Astrocyte (in vitro differentiated cells and primary cell): Measurements from ENCODE around the gene OR10D3. TPM values are rescaled to one million over a fixed set of nuclear protein-coding genes. Genes with fewer than 3 reads are reported as not detected.

Source experiments
- DNase-seq: peaks from one replicate; pipeline ENCODE4 v3.0.0-alpha.2; 2010; ENCODE audit warnings: low read depth
- FAIRE-seq: peaks from 2 replicates; lab custom pipeline; 2011; peaks lifted over from hg19 to GRCh38; lab: Jason Lieb, UNC
- H2AFZ ChIP-seq: 2 replicates; pipeline ENCODE4 v1.6.0; 2012; ENCODE audit warnings: low read depth, low read length, inconsistent platforms
- H3K27ac ChIP-seq: 2 replicates; pipeline ENCODE4 v1.5.1; 2011; ENCODE audit warnings: low read depth, low read length, inconsistent platforms
- H3K27me3 ChIP-seq: 2 replicates; pipeline ENCODE4 v1.6.0; 2011; ENCODE audit warnings: low read length, inconsistent platforms; ENCODE audit not compliant: insufficient read depth
- H3K36me3 ChIP-seq: 2 replicates; pipeline ENCODE4 v1.5.1; 2011; ENCODE audit warnings: low read length, inconsistent platforms; ENCODE audit not compliant: insufficient read depth
- H3K4me1 ChIP-seq: 2 replicates; pipeline ENCODE4 v1.5.1; 2011; ENCODE audit warnings: low read length, inconsistent platforms; ENCODE audit not compliant: insufficient read depth
- H3K4me2 ChIP-seq: 2 replicates; pipeline ENCODE4 v1.6.0; 2012; ENCODE audit warnings: low read length, inconsistent platforms
- H3K4me3 ChIP-seq: 2 replicates; pipeline ENCODE4 v1.5.1; 2011; ENCODE audit warnings: low read depth, mild to moderate bottlenecking, low read length, inconsistent platforms; ENCODE audit not compliant: insufficient read depth
- H3K79me2 ChIP-seq: 2 replicates; pipeline ENCODE4 v1.6.0; 2012; ENCODE audit warnings: mild to moderate bottlenecking, low read length, inconsistent platforms; ENCODE audit not compliant: insufficient read depth
- H3K9ac ChIP-seq: 2 replicates; pipeline ENCODE4 v1.6.0; 2012; ENCODE audit warnings: mild to moderate bottlenecking, low read length, inconsistent platforms
- H3K9me3 ChIP-seq: 2 replicates; pipeline ENCODE4 v1.5.1; 2012; ENCODE audit warnings: low read depth, mild to moderate bottlenecking, low read length, inconsistent platforms; ENCODE audit not compliant: insufficient read depth
- H4K20me1 ChIP-seq: 2 replicates; pipeline ENCODE4 v1.6.0; 2012; ENCODE audit warnings: low read length, inconsistent platforms; ENCODE audit not compliant: insufficient read depth
- H3K27ac Mint-ChIP-seq: one replicate; pipeline ENCODE4 v1.8.0; 2021; ENCODE audit warnings: mild to moderate bottlenecking, mixed read lengths; ENCODE audit not compliant: unreplicated experiment
- H3K27me3 Mint-ChIP-seq: one replicate; pipeline ENCODE4 v1.8.0; 2021; ENCODE audit warnings: low read depth, mixed read lengths; ENCODE audit not compliant: unreplicated experiment
- H3K36me3 Mint-ChIP-seq: one replicate; pipeline ENCODE4 v1.8.0; 2021; ENCODE audit warnings: low read depth, mixed read lengths; ENCODE audit not compliant: unreplicated experiment
- H3K4me1 Mint-ChIP-seq: one replicate; pipeline ENCODE4 v1.8.0; 2021; ENCODE audit warnings: low read depth, mixed read lengths; ENCODE audit not compliant: unreplicated experiment
- H3K4me3 Mint-ChIP-seq: one replicate; pipeline ENCODE4 v1.8.0; 2021; ENCODE audit warnings: mild to moderate bottlenecking, moderate library complexity, mixed read lengths; ENCODE audit not compliant: unreplicated experiment
- H3K9me3 Mint-ChIP-seq: one replicate; pipeline ENCODE4 v1.8.0; 2021; ENCODE audit warnings: mild to moderate bottlenecking, mixed read lengths; ENCODE audit not compliant: unreplicated experiment
- EZH2 ChIP-seq: IDR thresholded peaks from 2 replicates; pipeline ENCODE4 v1.6.1; 2012; ENCODE audit warnings: mild to moderate bottlenecking, low read length, inconsistent platforms; ENCODE audit not compliant: insufficient read depth
- total RNA-seq: library from RNA; stranded (reverse); gene quantifications from 2 replicates; pipeline ENCODE4 v1.2.1, GENCODE V29; 2021
- TF ChIP-seq, protein P1 (sequence below): IDR thresholded peaks from 2 replicates; pipeline ENCODE4 v1.5.1; 2011; ENCODE audit warnings: low read depth, mild to moderate bottlenecking, inconsistent platforms, low read length, moderate library complexity; ENCODE audit not compliant: insufficient read depth

OR10D3 gene
- total RNA-seq, 1 donor from 2014 or later = not detected

DNA sequence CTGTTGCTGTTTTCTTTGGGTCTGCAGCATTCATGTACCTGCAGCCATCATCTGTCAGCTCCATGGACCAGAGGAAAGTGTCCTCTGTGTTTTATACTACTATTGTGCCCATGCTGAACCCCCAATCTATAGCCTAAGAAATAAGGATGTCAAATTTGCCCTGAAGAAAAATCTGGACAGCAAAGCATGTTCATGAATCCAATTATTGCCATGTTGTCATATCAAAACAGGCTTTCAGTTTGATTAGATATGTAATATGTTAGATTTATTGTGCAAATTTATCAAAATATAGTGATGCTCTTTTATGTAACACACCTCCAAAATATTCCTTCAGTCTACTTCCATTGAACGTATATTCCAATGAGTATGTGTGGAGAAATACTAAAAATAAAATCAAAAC lies 42.3 kb downstream of the OR10D3 start:
- no peaks in the 10 kb centered on the region for H3K9me3 ChIP-seq
- no peaks in the 10 kb centered on the region for H3K4me1 ChIP-seq
- no peak overlapping the region for H2AFZ ChIP-seq
- no peak overlapping the region for H3K9ac ChIP-seq
- no peak overlapping the region for H3K27ac Mint-ChIP-seq
- H3K4me3 ChIP-seq = no peak overlapping the region
- H3K36me3 Mint-ChIP-seq = no peaks in the 10 kb centered on the region
- no peak for DNase-seq
- no peak for FAIRE-seq
- no peak overlapping the region for H3K27ac ChIP-seq
- no peaks in the 10 kb centered on the region for H3K79me2 ChIP-seq
- H3K4me2 ChIP-seq = no peak overlapping the region
- no peaks in the 10 kb centered on the region for H3K4me1 Mint-ChIP-seq
- H3K27me3 Mint-ChIP-seq = no peaks in the 10 kb centered on the region
- no peaks in the 10 kb centered on the region for H3K9me3 Mint-ChIP-seq
- H3K36me3 ChIP-seq = no peaks in the 10 kb centered on the region
- TF ChIP-seq, protein P1, sequence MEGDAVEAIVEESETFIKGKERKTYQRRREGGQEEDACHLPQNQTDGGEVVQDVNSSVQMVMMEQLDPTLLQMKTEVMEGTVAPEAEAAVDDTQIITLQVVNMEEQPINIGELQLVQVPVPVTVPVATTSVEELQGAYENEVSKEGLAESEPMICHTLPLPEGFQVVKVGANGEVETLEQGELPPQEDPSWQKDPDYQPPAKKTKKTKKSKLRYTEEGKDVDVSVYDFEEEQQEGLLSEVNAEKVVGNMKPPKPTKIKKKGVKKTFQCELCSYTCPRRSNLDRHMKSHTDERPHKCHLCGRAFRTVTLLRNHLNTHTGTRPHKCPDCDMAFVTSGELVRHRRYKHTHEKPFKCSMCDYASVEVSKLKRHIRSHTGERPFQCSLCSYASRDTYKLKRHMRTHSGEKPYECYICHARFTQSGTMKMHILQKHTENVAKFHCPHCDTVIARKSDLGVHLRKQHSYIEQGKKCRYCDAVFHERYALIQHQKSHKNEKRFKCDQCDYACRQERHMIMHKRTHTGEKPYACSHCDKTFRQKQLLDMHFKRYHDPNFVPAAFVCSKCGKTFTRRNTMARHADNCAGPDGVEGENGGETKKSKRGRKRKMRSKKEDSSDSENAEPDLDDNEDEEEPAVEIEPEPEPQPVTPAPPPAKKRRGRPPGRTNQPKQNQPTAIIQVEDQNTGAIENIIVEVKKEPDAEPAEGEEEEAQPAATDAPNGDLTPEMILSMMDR = no peak
- no peak for TF ChIP-seq EZH2
- H4K20me1 ChIP-seq = no peaks in the 10 kb centered on the region
- no peak overlapping the region for H3K4me3 Mint-ChIP-seq
- no peaks in the 10 kb centered on the region for H3K27me3 ChIP-seq

DNA sequence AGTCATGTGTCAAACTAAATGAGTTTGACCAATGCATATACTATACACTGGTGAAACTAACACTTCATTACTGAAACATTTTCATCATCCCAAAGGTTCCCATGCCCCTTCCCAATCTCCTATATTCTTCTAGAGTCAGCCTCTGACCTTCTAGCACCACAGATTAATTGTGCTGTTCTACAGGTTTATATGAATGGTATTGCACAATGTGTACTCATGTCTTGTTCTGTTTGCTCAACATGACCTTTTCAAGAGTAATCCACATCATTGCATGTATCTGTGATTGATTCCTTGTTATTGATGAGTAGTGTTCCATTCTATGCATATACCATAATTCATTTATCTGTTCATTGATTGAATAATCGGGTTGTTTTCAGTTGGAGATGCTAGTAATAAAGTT lies 50.2 kb downstream of the OR10D3 start:
- H3K79me2 ChIP-seq = no peaks in the 10 kb centered on the region
- H3K36me3 ChIP-seq = no peaks in the 10 kb centered on the region
- no peak overlapping the region for H3K4me3 Mint-ChIP-seq
- no peaks in the 10 kb centered on the region for H3K27me3 ChIP-seq
- no peak for TF ChIP-seq EZH2
- TF ChIP-seq, protein P1 = no peak
- FAIRE-seq (no peak), DNase-seq (no peak)
- H2AFZ ChIP-seq = no peak overlapping the region
- H3K27me3 Mint-ChIP-seq = no peaks in the 10 kb centered on the region
- H3K9me3 ChIP-seq = no peaks in the 10 kb centered on the region
- no peak overlapping the region for H3K9ac ChIP-seq
- H3K9me3 Mint-ChIP-seq = no peaks in the 10 kb centered on the region
- H3K36me3 Mint-ChIP-seq = peaks cover 1% of the 10 kb centered on the region
- H3K4me1 ChIP-seq = no peaks in the 10 kb centered on the region
- no peaks in the 10 kb centered on the region for H3K4me1 Mint-ChIP-seq
- H4K20me1 ChIP-seq = no peaks in the 10 kb centered on the region
- H3K4me2 ChIP-seq = no peak overlapping the region
- H3K27ac Mint-ChIP-seq = no peak overlapping the region
- no peak overlapping the region for H3K27ac ChIP-seq
- H3K4me3 ChIP-seq = no peak overlapping the region

Other genes with a start within 250 kb of the OR10D3 start
- not detected in 2 replicates for gene OR4D5, start 243.7 kb upstream of the OR10D3 start, total RNA-seq
- not detected in 2 replicates for gene OR6T1, start 239.5 kb upstream of the OR10D3 start, total RNA-seq
- not detected in 2 replicates for gene OR10S1, start 205.6 kb upstream of the OR10D3 start, total RNA-seq
- not detected in 2 replicates for gene OR10G6, start 188.2 kb upstream of the OR10D3 start, total RNA-seq
- gene OR10G4, start 170.3 kb upstream of the OR10D3 start, total RNA-seq = not detected in 2 replicates
- gene OR10G9, start 160.3 kb upstream of the OR10D3 start, total RNA-seq = not detected in 2 replicates
- not detected in 2 replicates for gene OR10G8, start 156.5 kb upstream of the OR10D3 start, total RNA-seq
- not detected in 2 replicates for gene OR10G7, start 142.0 kb upstream of the OR10D3 start, total RNA-seq
- gene VWA5A, start 67.9 kb upstream of the OR10D3 start, total RNA-seq = 8.6 and 8.7 TPM in 2 replicates
- gene OR8G1, start 57.8 kb downstream of the OR10D3 start, total RNA-seq = not detected in 2 replicates
- gene OR8G5, start 73.0 kb downstream of the OR10D3 start, total RNA-seq = not detected in 2 replicates
- not detected in 2 replicates for gene OR8D1, start 130.6 kb downstream of the OR10D3 start, total RNA-seq
- not detected in 2 replicates for gene OR8D2, start 136.9 kb downstream of the OR10D3 start, total RNA-seq
- gene OR8B2, start 201.2 kb downstream of the OR10D3 start, total RNA-seq = not detected in 2 replicates
- not detected in 2 replicates for gene OR8B3, start 215.7 kb downstream of the OR10D3 start, total RNA-seq
- gene OR8B4, start 241.5 kb downstream of the OR10D3 start, total RNA-seq = not detected in 2 replicates